Measurements from ENCODE around the gene TUBB4B. TPM values are rescaled to one million over a fixed set of nuclear protein-coding genes. Genes with fewer than 3 reads are reported as not detected.

Gene TUBB4B
- total and polyA plus RNA-seq, 7 donors: 141 to 505 (median 196) TPM

- peak; percentile 95 for DNase-seq
- H3K4me1 ChIP-seq: peaks cover 0 to 27% (median 26%) of the 10 kb centered on the region in 4 donors
- peaks cover 0 to 31% (median 12%) of the 10 kb centered on the region in 4 donors for H3K36me3 ChIP-seq
- H3K27ac ChIP-seq: peak within 1 kb of the TSS; percentile 83 to 88 (median 86)
- H3K27me3 ChIP-seq: peaks cover 0 to 10% (median 6%) of the 10 kb centered on the region in 3 donors
- H3K4me3 ChIP-seq: peak within 1 kb of the TSS; percentile 81 to 95 (median 84)
- intact Hi-C loops (cut with DNase I): loop anchor here (2.0 to 5.0 kb wide), 2 partner anchors 14 to 48 kb away; partner anchors contain the start of genes NDOR1, TMEM203 and TUBB4B
- WGBS, 2 donors: 1 to 2% methylated on average over 105 of the region's 105 CpGs
- TF ChIP-seq EP300 (IDR thresholded peaks at IDR 0.05) (no peak), POLR2AphosphoS5 (IDR thresholded peaks at IDR 0.05) (peak; percentile 68 to 83 (median 77)), CTCF (IDR thresholded peaks at IDR 0.05) (no peak), POLR2A (IDR thresholded peaks at IDR 0.05) (peak in 1 of 2 donors; percentile 48)
- H3K9me3 ChIP-seq: no peaks in the 10 kb centered on the region
Observed at GRCh38 chr9:137254624-137255447, 13.7 kb downstream of the TUBB4B start, which contains the start of gene NELFB. TSS of gene NELFB (plus strand) at chr9:137255327.

- peak overlapping the region; percentile 81 to 95 (median 84) for H3K4me3 ChIP-seq
- H3K36me3 ChIP-seq: peaks cover 0 to 31% (median 12%) of the 10 kb centered on the region in 4 donors
- H3K27me3 ChIP-seq: peaks cover 0 to 10% (median 6%) of the 10 kb centered on the region in 3 donors
- WGBS, 2 donors: 1 to 3% methylated on average over 51 of the region's 51 CpGs
- H3K27ac ChIP-seq: peak overlapping the region; percentile 83 to 88 (median 86)
- peaks cover 0 to 27% (median 26%) of the 10 kb centered on the region in 4 donors for H3K4me1 ChIP-seq
- intact Hi-C loops (cut with DNase I): loop anchor here (2.0 kb wide), 1 partner anchor 15 kb away; the partner anchor contains the start of gene TUBB4B
- TF ChIP-seq EP300 (IDR thresholded peaks at IDR 0.05) (no peak), POLR2AphosphoS5 (IDR thresholded peaks at IDR 0.05) (no peak), POLR2A (IDR thresholded peaks at IDR 0.05) (no peak), CTCF (IDR thresholded peaks at IDR 0.05) (no peak)
- DNase-seq: no peak
- no peaks in the 10 kb centered on the region for H3K9me3 ChIP-seq
Observed at GRCh38 chr9:137255448-137256114, 14.5 kb downstream of the TUBB4B start.

GRCh38 chr9:137256362-137256761 lies 15.3 kb downstream of the TUBB4B start:
- DNase-seq: no peak
- Histone ChIP-seq H3K9me3 (no peaks in the 10 kb centered on the region), H3K27me3 (peaks cover 0 to 6% (median 1%) of the 10 kb centered on the region in 3 donors), H3K36me3 (peaks cover 0 to 31% (median 12%) of the 10 kb centered on the region in 4 donors), H3K4me3 (peak overlapping the region in 3 of 4 donors; percentile 81 to 87 (median 82)), H3K4me1 (peaks cover 0 to 27% (median 26%) of the 10 kb centered on the region in 4 donors), H3K27ac (no peak overlapping the region)
- 81 to 87% methylated on average over 15 of the region's 15 CpGs for WGBS, 2 donors
- intact Hi-C loops (cut with DNase I): no loop called here
- no peak for TF ChIP-seq POLR2A (IDR thresholded peaks at IDR 0.05)
- TF ChIP-seq CTCF (IDR thresholded peaks at IDR 0.05): no peak
- TF ChIP-seq POLR2AphosphoS5 (IDR thresholded peaks at IDR 0.05): no peak
- no peak for TF ChIP-seq EP300 (IDR thresholded peaks at IDR 0.05)

- 89 to 94% methylated on average over 15 of the region's 15 CpGs for WGBS, 2 donors
- H3K9me3 ChIP-seq: no peaks in the 10 kb centered on the region
- peaks cover 0 to 31% (median 12%) of the 10 kb centered on the region in 4 donors for H3K36me3 ChIP-seq
- TF ChIP-seq CTCF (IDR thresholded peaks at IDR 0.05) (no peak), POLR2A (IDR thresholded peaks at IDR 0.05) (no peak), EP300 (IDR thresholded peaks at IDR 0.05) (no peak), POLR2AphosphoS5 (IDR thresholded peaks at IDR 0.05) (no peak)
- no peak overlapping the region for H3K27ac ChIP-seq
- H3K4me3 ChIP-seq: no peak overlapping the region
- intact Hi-C loops (cut with DNase I): no loop called here
- H3K4me1 ChIP-seq: peaks cover 0 to 27% (median 26%) of the 10 kb centered on the region in 4 donors
- peaks cover 0 to under 1% (median 0%) of the 10 kb centered on the region in 3 donors for H3K27me3 ChIP-seq
- no peak for DNase-seq
Observed at GRCh38 chr9:137256856-137257255, 15.8 kb downstream of the TUBB4B start.
